Measurements from ENCODE around the gene MOSPD3. TPM values are rescaled to one million over a fixed set of nuclear protein-coding genes. Genes with fewer than 3 reads are reported as not detected.
A peak's percentile ranks its signal among the peaks of the same experiment; 100 is the strongest.

MOSPD3 gene
- total and polyA plus RNA-seq, 2 of the 13 experiments (the other 11 are each of a cell fraction or from before 2014, with no cell fraction given): 7.6 to 8.8 TPM

GRCh38 chr7:100568176-100568895 is 44.0 kb upstream of the MOSPD3 start (continued):
- TF ChIP-seq ZNF558 (CRISPR knock-in tag; IDR thresholded peaks at IDR 0.05; ENCODE audit: borderline replicate concordance): peak; percentile 99
- TF ChIP-seq CHCHD3 (CRISPR knock-in tag; IDR thresholded peaks at IDR 0.05): 0 out of 2 replicates have a peak, but pooled peaks have one; percentile 70
- TF ChIP-seq DNMT3B (CRISPR knock-in tag; conservative IDR thresholded peaks at IDR 0.05): no peak
- TF ChIP-seq HINFP (CRISPR knock-in tag; IDR thresholded peaks at IDR 0.05; ENCODE audit: low read depth): no peak
- no peak for TF ChIP-seq ZUFSP (CRISPR knock-in tag; IDR thresholded peaks at IDR 0.05; ENCODE audit: borderline replicate concordance)
- TF ChIP-seq ZNF747 (CRISPR knock-in tag; IDR thresholded peaks at IDR 0.05; ENCODE audit: borderline replicate concordance): peak; percentile 63
- peak; percentile 98; the same call in 1 of the 2 replicates for TF ChIP-seq ZNF354B (CRISPR knock-in tag; IDR thresholded peaks at IDR 0.05)
- TF ChIP-seq ZBTB2 (CRISPR knock-in tag; IDR thresholded peaks at IDR 0.05; ENCODE audit: low read depth): no peak; the same call in none of the 2 replicates
- TF ChIP-seq TIGD3 (CRISPR knock-in tag; IDR thresholded peaks at IDR 0.05; ENCODE audit: borderline replicate concordance): peak; percentile 79; the same call in 1 of the 2 replicates
- no peak for TF ChIP-seq U2AF2 (IDR thresholded peaks at IDR 0.05; ENCODE audit: low read depth, low read length)
- no peak for TF ChIP-seq MBNL3 (CRISPR knock-in tag; conservative IDR thresholded peaks at IDR 0.05)
- peak; percentile 49; the same call in 1 of the 2 replicates for TF ChIP-seq ZNF280D (CRISPR knock-in tag; IDR thresholded peaks at IDR 0.05)
- no peak for TF ChIP-seq HNRNPLL (IDR thresholded peaks at IDR 0.05; ENCODE audit: low read depth, low read length, poor library complexity, severe bottlenecking)
- peak; percentile 84 for TF ChIP-seq KLF11 (CRISPR knock-in tag; IDR thresholded peaks at IDR 0.05)
- TF ChIP-seq ZSCAN30 (CRISPR knock-in tag; IDR thresholded peaks at IDR 0.05): no peak
- no peak for TF ChIP-seq ZNF577 (CRISPR knock-in tag; IDR thresholded peaks at IDR 0.05; ENCODE audit: borderline replicate concordance, low read depth)
- TF ChIP-seq ZSCAN20 (CRISPR knock-in tag; IDR thresholded peaks at IDR 0.05; ENCODE audit: borderline replicate concordance): 0 out of 2 replicates have a peak, but pooled peaks have one; percentile 25
- TF ChIP-seq PHB2 (IDR thresholded peaks at IDR 0.05; ENCODE audit: partially characterized antibody): no peak
- TF ChIP-seq ZSCAN31 (CRISPR knock-in tag; IDR thresholded peaks at IDR 0.05; ENCODE audit: low read depth): no peak; the same call in 1 of the 2 replicates
- TF ChIP-seq FOXO1 (CRISPR knock-in tag; IDR thresholded peaks at IDR 0.05): peak; percentile 74; the same call in 1 of the 2 replicates
